ENCODE data around the gene ACRBP.

The ACRBP gene

GRCh38 chr12:6667559-6668210, 20.5 kb upstream of the ACRBP start:
- no peak for DNase-seq (ENCODE audit: low read depth)
- no peak overlapping the region for H3K4me3 ChIP-seq (ENCODE audit: low read length)
- TF ChIP-seq CTCF (conservative IDR thresholded peaks at IDR 0.05; ENCODE audit: low read depth, low read length), result peak; percentile 26

GRCh38 chr12:6666211-6666610, 19.0 kb upstream of the ACRBP start:
- DNase-seq (ENCODE audit: low read depth), result no peak
- no peak overlapping the region for H3K4me3 ChIP-seq (ENCODE audit: low read length)
- TF ChIP-seq CTCF (conservative IDR thresholded peaks at IDR 0.05; ENCODE audit: low read depth, low read length), result no peak

- no peak for DNase-seq (ENCODE audit: low read depth)
- no peak for TF ChIP-seq CTCF (conservative IDR thresholded peaks at IDR 0.05; ENCODE audit: low read depth, low read length)
- no peak overlapping the region for H3K4me3 ChIP-seq (ENCODE audit: low read length)
Observed at GRCh38 chr12:6664902-6665301, 17.7 kb upstream of the ACRBP start.

- TF ChIP-seq CTCF (conservative IDR thresholded peaks at IDR 0.05; ENCODE audit: low read depth, low read length), result no peak
- DNase-seq (ENCODE audit: low read depth), result peak; percentile 98
Observed at GRCh38 chr12:6662906-6663742, 15.9 kb upstream of the ACRBP start, which contains the start of gene ING4. Gene ING4, minus strand, starts transcription at chr12:6663119. Its CDS starts 18 bp downstream, at chr12:6663101.

GRCh38 chr12:6662602-6662905, 15.3 kb upstream of the ACRBP start:
- DNase-seq (ENCODE audit: low read depth), result no peak
- TF ChIP-seq CTCF (conservative IDR thresholded peaks at IDR 0.05; ENCODE audit: low read depth, low read length), result no peak
- H3K4me3 ChIP-seq (ENCODE audit: low read length), result peak overlapping the region; percentile 97

More at GRCh38 chr12:6662906-6663742, 15.9 kb upstream of the ACRBP start, which contains the start of gene ING4:
- peak within 1 kb of the TSS; percentile 97 for H3K4me3 ChIP-seq (ENCODE audit: low read length)

GRCh38 chr12:6653987-6654386, 6.8 kb upstream of the ACRBP start:
- no peak for DNase-seq (ENCODE audit: low read depth)
- TF ChIP-seq CTCF (conservative IDR thresholded peaks at IDR 0.05; ENCODE audit: low read depth, low read length), result no peak
- H3K4me3 ChIP-seq (ENCODE audit: low read length), result no peak overlapping the region

GRCh38 chr12:6653342-6653741, 6.1 kb upstream of the ACRBP start:
- no peak for DNase-seq (ENCODE audit: low read depth)
- TF ChIP-seq CTCF (conservative IDR thresholded peaks at IDR 0.05; ENCODE audit: low read depth, low read length), result no peak
- no peak overlapping the region for H3K4me3 ChIP-seq (ENCODE audit: low read length)
